GM12878 (cell line): Measurements from ENCODE around the gene USP21. TPM values are rescaled to one million over a fixed set of nuclear protein-coding genes. Genes with fewer than 3 reads are reported as not detected.

ENCODE experiments used
- ASH2L ChIP-seq: fragments of 300-600, 200-600 bp; sonication (generic); IDR thresholded peaks from 2 replicates; pipeline ENCODE4 v1.6.1; 2017; ENCODE audit warnings: low read depth, mild to moderate bottlenecking, borderline replicate concordance
- CBFB ChIP-seq: IDR thresholded peaks from 2 replicates; pipeline ENCODE4 v1.6.1; 2016; ENCODE audit warnings: antibody characterized with exemption, low read depth
- CHD2 ChIP-seq: IDR thresholded peaks from 2 replicates; pipeline ENCODE4 v1.6.1; 2011; ENCODE audit warnings: low read depth, low read length, improper control_type of control experiment, borderline replicate concordance
- DPF2 ChIP-seq: fragments of 450-650 bp; IDR thresholded peaks from 2 replicates; pipeline ENCODE4 v1.6.1; 2017; ENCODE audit warnings: mild to moderate bottlenecking
- EGR1 ChIP-seq, 2 experiments: IDR thresholded peaks; 1 replicate in 1 of 2; 2 replicates in 1 of 2; pipeline ENCODE4 v1.6.1; 2011 to 2012; ENCODE audit warnings: low read depth in 2 of 2, low read length in 2 of 2, borderline replicate concordance in 1 of 2, mild to moderate bottlenecking in 1 of 2, moderate library complexity in 1 of 2
- LARP7 ChIP-seq: fragments of 450-650 bp; IDR thresholded peaks from 2 replicates; pipeline ENCODE4 v1.6.1; 2017; ENCODE audit warnings: mild to moderate bottlenecking
- MTA2 ChIP-seq: fragments of 450-650 bp; IDR thresholded peaks from 2 replicates; pipeline ENCODE4 v1.6.1; 2016; ENCODE audit warnings: low read depth, mild to moderate bottlenecking, moderate library complexity
- NFYA ChIP-seq: IDR thresholded peaks from 2 replicates; pipeline ENCODE4 v1.6.1; 2011; ENCODE audit warnings: low read depth, mild to moderate bottlenecking, low read length, improper control_type of control experiment, borderline replicate concordance
- NRF1 ChIP-seq: conservative IDR thresholded peaks from 2 replicates; pipeline ENCODE4 v1.6.1; 2011; ENCODE audit warnings: mild to moderate bottlenecking, low read depth, low read length, improper control_type of control experiment
- RUNX3 ChIP-seq: IDR thresholded peaks from 2 replicates; pipeline ENCODE4 v1.6.1; 2012; ENCODE audit warnings: low read length, inconsistent platforms
- SIN3A ChIP-seq: IDR thresholded peaks from 2 replicates; pipeline ENCODE4 v1.6.1; 2012; ENCODE audit warnings: low read depth, low read length, improper control_type of control experiment
- SIX5 ChIP-seq: IDR thresholded peaks from 2 replicates; pipeline ENCODE4 v1.6.1; 2011; ENCODE audit warnings: mild to moderate bottlenecking, low read depth, low read length, moderate library complexity; ENCODE audit not compliant: severe bottlenecking
- SUPT20H ChIP-seq: IDR thresholded peaks from 2 replicates; pipeline ENCODE4 v1.6.1; 2011; ENCODE audit warnings: low read depth, mild to moderate bottlenecking, low read length, moderate library complexity, borderline replicate concordance; ENCODE audit not compliant: control insufficient read depth
- TAF1 ChIP-seq: IDR thresholded peaks from 2 replicates; pipeline ENCODE4 v1.6.1; 2011; ENCODE audit warnings: mild to moderate bottlenecking, low read depth, low read length, borderline replicate concordance
- TCF12 ChIP-seq: IDR thresholded peaks from 2 replicates; pipeline ENCODE4 v1.6.1; 2011; ENCODE audit warnings: low read depth, mild to moderate bottlenecking, low read length
- ZNF274 ChIP-seq: IDR thresholded peaks from one replicate; pipeline ENCODE4 v1.8.0; 2011; ENCODE audit not compliant: insufficient read length, insufficient read depth
- polyA plus RNA-seq, 11 experiments: library from polyadenylated mRNA; depleted of rRNA in 4 of 11; unstranded in 6 of 11; stranded (reverse) in 5 of 11; fragments of >200 nt; fragmentation: Nextera tagmentation in 4 of 11; fragmentation: Illumina TruSeq in 1 of 11; extraction: Ambion mirVana in 4 of 11; extraction: Trizol in 1 of 11; gene quantifications; 1 replicate in 1 of 11; 2 replicates in 10 of 11; pipeline versions ENCODE4 v1.2.1 to v1.2.3, GENCODE V29; 2011 to 2016; ENCODE audit warnings: inconsistent platforms in 2 of 11, missing spikeins in 2 of 11, low read depth in 1 of 11
- total RNA-seq, 4 experiments: library from RNA; depleted of rRNA in 3 of 4; stranded (reverse); fragments of >200 nt in 3 of 4; fragmentation: Illumina TruSeq in 1 of 4; extraction: Trizol in 1 of 4; gene quantifications; 2 replicates each; pipeline versions ENCODE4 v1.2.1 to v1.2.3, GENCODE V29; 2013 to 2021
- TF ChIP-seq, protein P1 (sequence below): fragments of 450-650 bp; IDR thresholded peaks from 2 replicates; pipeline ENCODE4 v1.6.1; 2017; ENCODE audit warnings: mild to moderate bottlenecking, moderate library complexity
- TF ChIP-seq, protein P2 (sequence below): fragments of 450-650 bp; IDR thresholded peaks from 2 replicates; pipeline ENCODE4 v1.6.1; 2017; ENCODE audit warnings: mild to moderate bottlenecking
- TF ChIP-seq, protein P3 (sequence below): fragments of 450-650 bp; IDR thresholded peaks from 2 replicates; pipeline ENCODE4 v1.6.1; 2016; ENCODE audit warnings: mild to moderate bottlenecking
- TF ChIP-seq, protein P4 (sequence below): fragments of 450-650 bp; IDR thresholded peaks from 2 replicates; pipeline ENCODE4 v1.6.1; 2017; ENCODE audit warnings: mild to moderate bottlenecking, low read depth, inconsistent platforms; ENCODE audit not compliant: poor library complexity, severe bottlenecking

The USP21 gene
- total and polyA plus RNA-seq, 10 of the 15 experiments (the other 5 are each of a cell fraction or from before 2014, with no cell fraction given): 3.2 to 28.6 (median 16.6) TPM

DNA sequence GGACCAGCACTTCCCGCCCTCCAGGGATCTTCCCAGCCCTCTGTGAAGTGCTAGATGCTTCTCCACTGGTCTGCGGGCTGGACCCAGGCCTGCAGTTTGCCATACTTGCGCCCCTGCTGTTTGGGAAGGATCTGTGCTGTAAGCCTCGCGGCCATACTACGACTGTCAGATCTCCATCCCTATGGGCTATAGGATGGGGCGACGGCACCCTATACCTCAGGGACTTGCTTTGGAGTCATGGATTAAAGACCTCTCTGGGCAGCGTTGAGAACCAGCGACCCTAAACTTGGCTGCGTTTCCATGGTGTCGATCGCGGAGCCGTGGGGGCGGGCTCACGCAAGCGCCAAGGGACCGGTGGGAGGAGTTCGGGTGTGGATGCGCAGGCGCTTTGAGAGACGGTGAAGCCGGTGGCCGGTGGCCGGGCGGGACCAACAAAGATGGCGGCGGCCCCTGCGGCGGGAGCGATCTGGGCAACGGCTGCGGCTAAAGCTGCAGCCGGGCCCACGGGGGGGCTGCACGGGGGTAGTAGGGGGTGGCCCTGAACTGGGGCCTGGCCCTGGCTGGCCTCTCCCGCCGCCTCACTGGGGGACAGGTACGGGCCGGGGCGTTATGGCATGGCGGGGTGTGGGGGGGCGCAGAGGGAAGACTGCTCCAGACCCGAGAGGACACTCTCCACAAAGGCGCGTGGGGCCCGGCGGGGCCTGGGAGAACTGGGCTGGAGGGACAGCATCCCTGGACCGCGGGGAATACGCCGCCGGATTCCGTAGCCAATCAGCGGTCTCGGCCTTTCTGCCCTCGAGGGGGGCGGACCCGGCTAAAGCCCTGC lies at the start of gene USP21 (continued):
- TF ChIP-seq, protein P1, sequence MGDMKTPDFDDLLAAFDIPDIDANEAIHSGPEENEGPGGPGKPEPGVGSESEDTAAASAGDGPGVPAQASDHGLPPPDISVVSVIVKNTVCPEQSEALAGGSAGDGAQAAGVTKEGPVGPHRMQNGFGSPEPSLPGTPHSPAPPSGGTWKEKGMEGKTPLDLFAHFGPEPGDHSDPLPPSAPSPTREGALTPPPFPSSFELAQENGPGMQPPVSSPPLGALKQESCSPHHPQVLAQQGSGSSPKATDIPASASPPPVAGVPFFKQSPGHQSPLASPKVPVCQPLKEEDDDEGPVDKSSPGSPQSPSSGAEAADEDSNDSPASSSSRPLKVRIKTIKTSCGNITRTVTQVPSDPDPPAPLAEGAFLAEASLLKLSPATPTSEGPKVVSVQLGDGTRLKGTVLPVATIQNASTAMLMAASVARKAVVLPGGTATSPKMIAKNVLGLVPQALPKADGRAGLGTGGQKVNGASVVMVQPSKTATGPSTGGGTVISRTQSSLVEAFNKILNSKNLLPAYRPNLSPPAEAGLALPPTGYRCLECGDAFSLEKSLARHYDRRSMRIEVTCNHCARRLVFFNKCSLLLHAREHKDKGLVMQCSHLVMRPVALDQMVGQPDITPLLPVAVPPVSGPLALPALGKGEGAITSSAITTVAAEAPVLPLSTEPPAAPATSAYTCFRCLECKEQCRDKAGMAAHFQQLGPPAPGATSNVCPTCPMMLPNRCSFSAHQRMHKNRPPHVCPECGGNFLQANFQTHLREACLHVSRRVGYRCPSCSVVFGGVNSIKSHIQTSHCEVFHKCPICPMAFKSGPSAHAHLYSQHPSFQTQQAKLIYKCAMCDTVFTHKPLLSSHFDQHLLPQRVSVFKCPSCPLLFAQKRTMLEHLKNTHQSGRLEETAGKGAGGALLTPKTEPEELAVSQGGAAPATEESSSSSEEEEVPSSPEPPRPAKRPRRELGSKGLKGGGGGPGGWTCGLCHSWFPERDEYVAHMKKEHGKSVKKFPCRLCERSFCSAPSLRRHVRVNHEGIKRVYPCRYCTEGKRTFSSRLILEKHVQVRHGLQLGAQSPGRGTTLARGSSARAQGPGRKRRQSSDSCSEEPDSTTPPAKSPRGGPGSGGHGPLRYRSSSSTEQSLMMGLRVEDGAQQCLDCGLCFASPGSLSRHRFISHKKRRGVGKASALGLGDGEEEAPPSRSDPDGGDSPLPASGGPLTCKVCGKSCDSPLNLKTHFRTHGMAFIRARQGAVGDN: 0 out of 2 replicates have a peak, but pooled peaks have one; percentile 44
- peak; percentile 12; the same call in 1 of the 2 replicates for TF ChIP-seq TCF12
- TF ChIP-seq, protein P2, sequence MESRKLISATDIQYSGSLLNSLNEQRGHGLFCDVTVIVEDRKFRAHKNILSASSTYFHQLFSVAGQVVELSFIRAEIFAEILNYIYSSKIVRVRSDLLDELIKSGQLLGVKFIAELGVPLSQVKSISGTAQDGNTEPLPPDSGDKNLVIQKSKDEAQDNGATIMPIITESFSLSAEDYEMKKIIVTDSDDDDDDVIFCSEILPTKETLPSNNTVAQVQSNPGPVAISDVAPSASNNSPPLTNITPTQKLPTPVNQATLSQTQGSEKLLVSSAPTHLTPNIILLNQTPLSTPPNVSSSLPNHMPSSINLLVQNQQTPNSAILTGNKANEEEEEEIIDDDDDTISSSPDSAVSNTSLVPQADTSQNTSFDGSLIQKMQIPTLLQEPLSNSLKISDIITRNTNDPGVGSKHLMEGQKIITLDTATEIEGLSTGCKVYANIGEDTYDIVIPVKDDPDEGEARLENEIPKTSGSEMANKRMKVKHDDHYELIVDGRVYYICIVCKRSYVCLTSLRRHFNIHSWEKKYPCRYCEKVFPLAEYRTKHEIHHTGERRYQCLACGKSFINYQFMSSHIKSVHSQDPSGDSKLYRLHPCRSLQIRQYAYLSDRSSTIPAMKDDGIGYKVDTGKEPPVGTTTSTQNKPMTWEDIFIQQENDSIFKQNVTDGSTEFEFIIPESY: no peak
- peak; percentile 99 for TF ChIP-seq NRF1
- TF ChIP-seq ASH2L: no peak
- TF ChIP-seq, protein P3, sequence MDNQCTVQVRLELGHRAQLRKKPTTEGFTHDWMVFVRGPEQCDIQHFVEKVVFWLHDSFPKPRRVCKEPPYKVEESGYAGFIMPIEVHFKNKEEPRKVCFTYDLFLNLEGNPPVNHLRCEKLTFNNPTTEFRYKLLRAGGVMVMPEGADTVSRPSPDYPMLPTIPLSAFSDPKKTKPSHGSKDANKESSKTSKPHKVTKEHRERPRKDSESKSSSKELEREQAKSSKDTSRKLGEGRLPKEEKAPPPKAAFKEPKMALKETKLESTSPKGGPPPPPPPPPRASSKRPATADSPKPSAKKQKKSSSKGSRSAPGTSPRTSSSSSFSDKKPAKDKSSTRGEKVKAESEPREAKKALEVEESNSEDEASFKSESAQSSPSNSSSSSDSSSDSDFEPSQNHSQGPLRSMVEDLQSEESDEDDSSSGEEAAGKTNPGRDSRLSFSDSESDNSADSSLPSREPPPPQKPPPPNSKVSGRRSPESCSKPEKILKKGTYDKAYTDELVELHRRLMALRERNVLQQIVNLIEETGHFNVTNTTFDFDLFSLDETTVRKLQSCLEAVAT: 0 out of 2 replicates have a peak, but pooled peaks have one; percentile 41
- TF ChIP-seq DPF2: peak; percentile 26; the same call in 1 of the 2 replicates
- peak; percentile 66 for TF ChIP-seq SIX5
- no peak for TF ChIP-seq LARP7
- TF ChIP-seq RUNX3: 0 out of 2 replicates have a peak, but pooled peaks have one; percentile 23
- TF ChIP-seq NFYA: no peak
- TF ChIP-seq SIN3A: peak; percentile 53; the same call in 1 of the 2 replicates
- no peak for TF ChIP-seq SUPT20H
- TF ChIP-seq, protein P4, sequence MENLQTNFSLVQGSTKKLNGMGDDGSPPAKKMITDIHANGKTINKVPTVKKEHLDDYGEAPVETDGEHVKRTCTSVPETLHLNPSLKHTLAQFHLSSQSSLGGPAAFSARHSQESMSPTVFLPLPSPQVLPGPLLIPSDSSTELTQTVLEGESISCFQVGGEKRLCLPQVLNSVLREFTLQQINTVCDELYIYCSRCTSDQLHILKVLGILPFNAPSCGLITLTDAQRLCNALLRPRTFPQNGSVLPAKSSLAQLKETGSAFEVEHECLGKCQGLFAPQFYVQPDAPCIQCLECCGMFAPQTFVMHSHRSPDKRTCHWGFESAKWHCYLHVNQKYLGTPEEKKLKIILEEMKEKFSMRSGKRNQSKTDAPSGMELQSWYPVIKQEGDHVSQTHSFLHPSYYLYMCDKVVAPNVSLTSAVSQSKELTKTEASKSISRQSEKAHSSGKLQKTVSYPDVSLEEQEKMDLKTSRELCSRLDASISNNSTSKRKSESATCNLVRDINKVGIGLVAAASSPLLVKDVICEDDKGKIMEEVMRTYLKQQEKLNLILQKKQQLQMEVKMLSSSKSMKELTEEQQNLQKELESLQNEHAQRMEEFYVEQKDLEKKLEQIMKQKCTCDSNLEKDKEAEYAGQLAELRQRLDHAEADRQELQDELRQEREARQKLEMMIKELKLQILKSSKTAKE: no peak
- TF ChIP-seq TAF1: peak; percentile 98
- TF ChIP-seq CHD2: 0 out of 2 replicates have a peak, but pooled peaks have one; percentile 44
- peak in 1 of 2 experiments; percentile 78; a peak in 1 of 3 replicates for TF ChIP-seq EGR1 (IDR thresholded peaks at IDR 0.05; ENCODE audit: borderline replicate concordance in 1 of 2, low read depth in 2 of 2, low read length in 2 of 2)
- TF ChIP-seq CBFB: 0 out of 2 replicates have a peak, but pooled peaks have one; percentile 53
- TF ChIP-seq MTA2: no peak
- no peak for TF ChIP-seq ZNF274
